Esophagus squamous epithelium (tissue), 4 donors: ENCODE measurements around the gene TMEM9.

Source experiments
- POLR2A ChIP-seq, 4 donors: fragments of 450-650 bp; IDR thresholded peaks; one replicate each; pipeline ENCODE4 v1.6.1; 2017; ENCODE audit warnings: antibody characterized with exemption in 4 of 4, mild to moderate bottlenecking in 4 of 4, moderate library complexity in 3 of 4
- TF ChIP-seq, protein P1 (sequence below), 6 experiments: fragments of 450-650 bp in 4 of 6; fragments of 200-600 bp in 2 of 6; sonication (generic) in 2 of 6; IDR thresholded peaks; one replicate each; pipeline ENCODE4 v1.5.1; 2016 to 2019; ENCODE audit warnings: antibody characterized with exemption in 6 of 6, mild to moderate bottlenecking in 4 of 6, moderate library complexity in 4 of 6

GRCh38 chr1:201104141-201104540 lies 50.1 kb downstream of the TMEM9 start:
- TF ChIP-seq, protein P1, sequence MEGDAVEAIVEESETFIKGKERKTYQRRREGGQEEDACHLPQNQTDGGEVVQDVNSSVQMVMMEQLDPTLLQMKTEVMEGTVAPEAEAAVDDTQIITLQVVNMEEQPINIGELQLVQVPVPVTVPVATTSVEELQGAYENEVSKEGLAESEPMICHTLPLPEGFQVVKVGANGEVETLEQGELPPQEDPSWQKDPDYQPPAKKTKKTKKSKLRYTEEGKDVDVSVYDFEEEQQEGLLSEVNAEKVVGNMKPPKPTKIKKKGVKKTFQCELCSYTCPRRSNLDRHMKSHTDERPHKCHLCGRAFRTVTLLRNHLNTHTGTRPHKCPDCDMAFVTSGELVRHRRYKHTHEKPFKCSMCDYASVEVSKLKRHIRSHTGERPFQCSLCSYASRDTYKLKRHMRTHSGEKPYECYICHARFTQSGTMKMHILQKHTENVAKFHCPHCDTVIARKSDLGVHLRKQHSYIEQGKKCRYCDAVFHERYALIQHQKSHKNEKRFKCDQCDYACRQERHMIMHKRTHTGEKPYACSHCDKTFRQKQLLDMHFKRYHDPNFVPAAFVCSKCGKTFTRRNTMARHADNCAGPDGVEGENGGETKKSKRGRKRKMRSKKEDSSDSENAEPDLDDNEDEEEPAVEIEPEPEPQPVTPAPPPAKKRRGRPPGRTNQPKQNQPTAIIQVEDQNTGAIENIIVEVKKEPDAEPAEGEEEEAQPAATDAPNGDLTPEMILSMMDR (IDR thresholded peaks at IDR 0.05) = no peak
- TF ChIP-seq POLR2A (IDR thresholded peaks at IDR 0.05) = no peak
